ENCODE results near the gene TAGAP.
A peak's percentile ranks its signal among the peaks of the same experiment; 100 is the strongest.
"Not testable (repeated sequence)": the region's sequence is repeated elsewhere in the genome, so short reads cannot be mapped to it uniquely, and the experiment has no call there.

The TAGAP gene

GRCh38 chr6:159010037-159010612, 34.7 kb downstream of the TAGAP start:
- not testable (repeated sequence) for DNase-seq (ENCODE audit: low read depth)

GRCh38 chr6:159008656-159009288, 36.0 kb downstream of the TAGAP start:
- DNase-seq (ENCODE audit: low read depth), result no peak

DNA sequence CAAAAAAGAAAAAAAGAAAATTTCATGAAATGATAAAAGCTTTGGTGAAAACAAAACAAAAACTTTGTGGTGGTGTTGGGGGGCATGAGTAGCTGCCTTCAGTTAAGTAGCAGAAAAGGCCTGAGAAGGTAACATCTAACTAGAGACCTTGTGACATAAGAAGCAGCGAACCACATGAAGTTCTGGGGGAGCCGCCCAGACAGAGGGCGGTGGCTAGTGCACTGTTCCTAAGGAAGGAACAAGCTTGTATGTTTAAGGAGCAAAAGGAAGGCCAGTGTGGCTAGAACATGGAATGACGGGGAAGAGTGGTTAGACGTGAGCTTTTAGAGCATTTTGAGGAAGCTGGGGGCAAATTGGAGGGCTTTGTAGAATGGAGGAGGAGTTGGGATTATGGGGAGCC, 37.3 kb downstream of the TAGAP start:
- no peak for DNase-seq (ENCODE audit: low read depth)

- no peak for DNase-seq (ENCODE audit: low read depth)
These were observed 39.4 kb downstream of the TAGAP start for GRCh38 chr6:159005436-159005835.

GRCh38 chr6:159004592-159004991, 40.2 kb downstream of the TAGAP start:
- no peak for DNase-seq (ENCODE audit: low read depth)

GRCh38 chr6:159002432-159003155, 42.2 kb downstream of the TAGAP start:
- DNase-seq (ENCODE audit: low read depth), result no peak

- peak; percentile 80 for DNase-seq (ENCODE audit: low read depth)
These were observed 45.0 kb downstream of the TAGAP start, which contains the start of gene RSPH3 for GRCh38 chr6:158999666-159000403. RSPH3 (minus strand) TSS chr6:159000202; CDS start chr6:158999550, 652 bp downstream.

GRCh38 chr6:158999154-158999665, 45.6 kb downstream of the TAGAP start:
- DNase-seq (ENCODE audit: low read depth), result no peak

- DNase-seq (ENCODE audit: low read depth), result no peak
These were observed 47.9 kb downstream of the TAGAP start for GRCh38 chr6:158996856-158997255.

DNA sequence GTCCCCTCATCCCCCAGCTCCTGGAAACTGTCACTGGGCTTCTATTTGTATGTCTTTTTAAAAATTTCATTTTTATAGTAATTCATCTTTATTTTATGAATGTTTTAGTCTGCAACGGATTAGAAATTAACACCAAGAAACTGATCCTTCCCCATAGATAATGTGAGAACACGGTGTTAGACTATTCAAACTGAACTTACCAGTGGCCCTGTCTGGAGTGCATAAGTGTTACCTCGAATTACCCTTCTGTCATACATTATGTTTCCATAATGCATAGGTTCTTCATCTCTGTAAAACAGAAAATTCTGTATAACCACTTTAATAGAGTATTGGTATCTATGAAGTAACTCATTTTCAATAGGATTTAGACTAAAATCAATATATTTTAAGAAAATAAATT, 51.2 kb downstream of the TAGAP start:
- no peak for DNase-seq (ENCODE audit: low read depth)

DNA sequence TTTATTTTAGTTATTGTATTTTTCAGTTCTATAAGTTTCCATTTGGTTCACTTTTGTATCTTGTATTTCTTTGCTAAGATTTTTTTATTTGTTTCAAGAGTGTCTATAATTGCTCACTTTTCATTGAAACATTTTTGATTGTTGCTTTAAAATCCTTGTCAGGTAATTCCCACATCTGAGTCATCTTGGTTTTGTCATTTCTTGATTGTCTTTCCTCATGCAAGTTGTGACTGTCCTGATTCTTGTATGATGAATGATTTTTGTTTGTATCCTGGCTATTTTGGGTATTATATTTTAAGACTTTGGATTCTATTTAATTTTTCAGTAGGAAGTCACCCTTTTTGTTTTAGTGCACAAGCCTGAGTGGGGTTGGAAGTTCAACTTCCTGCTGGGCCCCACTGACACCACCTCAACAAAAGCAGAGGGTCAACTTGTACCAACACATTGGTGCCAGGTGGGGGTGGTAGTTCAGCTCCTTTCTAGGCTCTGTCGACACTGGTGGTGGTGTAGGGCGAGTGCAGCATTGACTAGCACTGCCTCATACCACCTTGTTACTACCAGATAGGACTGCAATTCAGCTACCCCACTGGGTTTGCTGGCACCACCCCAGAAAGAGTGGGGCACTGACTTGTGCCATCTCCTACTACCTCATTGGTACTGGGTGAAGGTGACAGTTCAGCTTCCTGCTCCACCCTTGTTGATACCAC, 53.6 kb downstream of the TAGAP start:
- DNase-seq (ENCODE audit: low read depth), result no peak

- not testable (repeated sequence) for DNase-seq (ENCODE audit: low read depth)
These were observed 55.1 kb downstream of the TAGAP start for GRCh38 chr6:158989711-158990110.

DNA sequence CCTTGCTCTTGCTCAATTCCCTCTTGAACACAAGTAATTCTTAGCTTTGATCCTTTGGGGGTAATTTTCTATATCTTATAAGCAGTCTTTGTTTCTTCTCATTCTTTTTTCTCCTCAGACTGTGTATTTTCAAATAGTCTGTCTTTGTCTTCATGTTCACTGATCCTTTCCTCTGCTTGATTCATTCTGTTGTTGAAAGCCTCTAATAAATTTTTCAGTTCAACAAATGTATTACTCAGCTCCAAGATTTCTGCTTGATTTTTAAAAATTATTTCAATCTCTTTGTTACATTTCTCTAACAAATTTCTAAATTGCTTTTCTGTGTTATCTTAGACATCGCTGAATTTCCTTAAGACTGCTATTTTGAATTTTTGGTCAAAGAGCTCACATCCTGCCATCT, 56.3 kb downstream of the TAGAP start:
- DNase-seq (ENCODE audit: low read depth), result no peak

- DNase-seq (ENCODE audit: low read depth), result no peak
These were observed 57.1 kb downstream of the TAGAP start for GRCh38 chr6:158987657-158988056.
